Effector CD8-positive, alpha-beta T cell (primary cell): Measurements from ENCODE around the gene XPR1.

Source experiments
- DNase-seq: peaks from one replicate; lab custom pipeline; 2025; lab: John Stamatoyannopoulos, UW

Gene XPR1

GRCh38 chr1:180615493-180616290, 16.1 kb upstream of the XPR1 start:
- DNase-seq: no peak

DNA sequence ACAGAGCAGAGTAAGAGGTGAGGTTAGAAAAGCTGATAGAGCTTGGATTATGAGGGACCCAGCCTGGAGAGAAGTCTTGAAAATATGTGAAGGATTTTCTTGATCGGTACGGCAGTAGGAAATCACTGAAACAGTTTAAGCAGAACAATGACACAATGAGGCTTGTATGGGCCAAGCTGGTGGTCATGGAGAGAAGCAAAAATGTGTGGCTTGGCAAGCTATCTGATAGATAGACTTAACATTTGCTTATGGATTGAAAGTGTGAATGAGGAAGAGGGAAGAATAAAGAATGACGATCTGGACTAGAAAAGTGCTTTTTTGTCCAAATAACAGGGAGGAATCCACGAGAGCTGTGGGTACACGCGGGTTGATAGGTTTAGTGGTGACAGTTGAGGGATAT, 15.4 kb upstream of the XPR1 start:
- DNase-seq: no peak

DNA sequence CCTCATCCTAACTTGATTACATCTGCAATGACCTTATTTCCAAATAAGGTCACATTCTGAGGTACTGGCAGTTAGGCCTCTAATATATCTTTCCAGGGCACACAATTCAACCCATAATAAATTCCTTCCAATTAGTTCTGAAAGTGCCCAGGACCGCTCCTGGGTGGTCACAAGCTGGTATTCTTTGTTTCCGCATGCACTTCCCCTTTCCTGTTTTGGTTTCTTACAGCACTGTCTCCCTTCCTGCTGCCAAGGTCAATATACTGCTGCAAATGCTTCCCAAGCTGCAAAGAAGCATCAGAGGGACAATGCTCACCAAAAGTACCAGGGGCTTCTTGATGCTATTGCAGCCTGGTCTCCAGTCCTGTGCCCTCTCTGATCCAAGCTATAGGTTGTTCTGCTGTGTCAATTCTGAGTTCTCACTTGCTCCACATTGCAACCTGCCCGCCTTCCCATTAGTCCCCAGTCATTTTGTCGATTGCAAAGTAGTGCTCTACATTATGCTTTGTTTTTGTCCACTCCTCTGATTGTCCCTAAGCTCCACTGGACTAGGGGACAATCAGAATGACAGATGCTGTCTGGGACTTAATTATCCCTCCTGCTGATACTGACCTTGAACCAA, 13.9 kb upstream of the XPR1 start:
- no peak for DNase-seq

- DNase-seq: no peak
Measured at GRCh38 chr1:180620581-180620980, 11.2 kb upstream of the XPR1 start.

DNA sequence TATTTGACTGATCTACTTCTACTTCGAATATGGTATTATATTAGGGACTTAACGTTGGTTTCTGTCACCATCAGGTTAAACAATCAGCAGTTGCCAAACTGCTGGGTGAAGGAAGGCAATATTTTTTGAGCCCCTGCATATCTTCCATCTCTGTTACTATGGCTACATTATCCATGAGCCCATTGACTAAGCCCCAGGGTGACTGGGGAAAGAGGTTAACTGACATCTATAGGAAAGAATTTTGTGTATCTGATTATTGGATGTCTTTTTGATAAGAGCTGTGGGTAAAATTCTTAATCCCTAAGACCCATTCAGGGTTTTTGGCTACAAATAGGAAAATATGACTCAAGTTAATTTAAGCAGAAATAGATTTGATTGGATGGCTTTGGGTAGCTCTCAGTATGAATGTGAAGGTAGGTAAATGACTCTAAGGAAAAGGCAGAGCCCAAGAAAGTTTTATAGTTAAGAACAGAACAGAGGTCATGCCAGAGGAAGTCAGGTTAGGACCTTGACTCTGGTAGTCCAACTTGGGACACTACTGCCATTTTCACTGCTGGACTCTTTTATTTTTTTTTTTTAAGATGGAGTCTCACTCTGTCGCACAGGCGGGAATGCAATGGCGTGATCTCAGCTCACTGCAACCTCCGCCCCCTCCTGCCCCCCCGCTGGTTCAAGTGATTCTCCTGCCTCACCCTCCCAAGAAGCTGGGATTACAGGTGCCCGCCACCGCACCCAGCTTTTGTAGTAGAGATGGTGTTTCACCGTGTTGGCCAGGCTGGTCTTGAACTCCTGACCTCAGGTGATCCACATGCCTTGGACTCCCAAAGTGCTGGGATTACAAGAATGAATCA, 8.9 kb upstream of the XPR1 start:
- DNase-seq: no peak

DNA sequence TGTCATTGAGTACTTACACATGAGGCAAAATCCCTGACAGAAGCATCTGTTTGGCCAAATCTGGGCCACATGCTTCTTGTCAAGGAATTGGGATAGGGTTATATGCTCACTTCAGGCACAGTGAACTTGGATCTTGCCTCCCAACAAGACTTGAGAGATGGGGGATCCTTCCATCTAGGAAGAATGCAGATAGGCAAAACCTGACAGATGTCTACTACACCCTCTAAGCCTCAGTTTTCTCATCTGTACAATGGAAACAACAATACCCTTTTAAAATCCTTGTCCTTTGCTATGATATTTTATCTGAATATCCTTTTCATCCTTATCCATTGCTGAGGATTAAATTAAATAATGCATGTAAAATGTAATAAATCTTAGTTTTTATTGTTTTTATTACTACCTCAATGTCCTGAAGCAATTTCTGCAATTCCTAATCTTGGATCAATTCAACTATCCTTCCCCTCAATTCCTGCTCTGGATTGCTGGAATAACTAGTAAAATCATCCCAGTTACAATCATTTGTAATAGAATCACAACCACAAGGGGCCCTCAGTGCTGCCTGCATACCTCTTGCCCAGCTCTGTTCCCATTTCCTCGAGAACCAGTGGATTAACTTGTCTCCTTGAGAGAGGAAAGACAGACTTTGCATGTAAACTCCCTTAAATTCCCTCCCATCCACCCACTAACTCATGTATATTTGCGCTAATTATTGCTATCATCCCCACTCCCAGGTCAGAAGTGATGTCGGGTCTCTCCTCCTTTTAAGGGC, 8.1 kb upstream of the XPR1 start:
- no peak for DNase-seq

GRCh38 chr1:180626711-180627110, 5.1 kb upstream of the XPR1 start:
- DNase-seq: no peak

GRCh38 chr1:180627411-180627810, 4.4 kb upstream of the XPR1 start:
- no peak for DNase-seq

DNA sequence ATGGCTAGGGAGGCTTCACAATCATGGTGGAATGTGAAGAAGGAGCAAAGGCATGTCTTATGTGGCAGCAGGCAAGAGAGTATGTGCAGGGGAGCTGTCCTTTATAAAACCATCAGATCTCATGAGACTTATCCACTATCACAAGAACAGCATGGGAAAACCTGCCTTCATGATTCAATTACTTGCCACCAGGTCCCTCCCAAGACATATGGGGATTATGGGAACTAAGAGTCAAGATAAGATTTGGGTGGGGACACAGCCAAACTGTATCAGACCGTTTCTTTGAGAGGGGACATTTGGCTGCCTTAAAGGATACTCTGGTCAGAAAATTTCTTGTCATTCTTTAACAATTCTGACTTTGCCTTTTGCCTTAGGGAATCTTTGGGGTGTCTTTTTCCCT, 3.2 kb upstream of the XPR1 start:
- no peak for DNase-seq

DNA sequence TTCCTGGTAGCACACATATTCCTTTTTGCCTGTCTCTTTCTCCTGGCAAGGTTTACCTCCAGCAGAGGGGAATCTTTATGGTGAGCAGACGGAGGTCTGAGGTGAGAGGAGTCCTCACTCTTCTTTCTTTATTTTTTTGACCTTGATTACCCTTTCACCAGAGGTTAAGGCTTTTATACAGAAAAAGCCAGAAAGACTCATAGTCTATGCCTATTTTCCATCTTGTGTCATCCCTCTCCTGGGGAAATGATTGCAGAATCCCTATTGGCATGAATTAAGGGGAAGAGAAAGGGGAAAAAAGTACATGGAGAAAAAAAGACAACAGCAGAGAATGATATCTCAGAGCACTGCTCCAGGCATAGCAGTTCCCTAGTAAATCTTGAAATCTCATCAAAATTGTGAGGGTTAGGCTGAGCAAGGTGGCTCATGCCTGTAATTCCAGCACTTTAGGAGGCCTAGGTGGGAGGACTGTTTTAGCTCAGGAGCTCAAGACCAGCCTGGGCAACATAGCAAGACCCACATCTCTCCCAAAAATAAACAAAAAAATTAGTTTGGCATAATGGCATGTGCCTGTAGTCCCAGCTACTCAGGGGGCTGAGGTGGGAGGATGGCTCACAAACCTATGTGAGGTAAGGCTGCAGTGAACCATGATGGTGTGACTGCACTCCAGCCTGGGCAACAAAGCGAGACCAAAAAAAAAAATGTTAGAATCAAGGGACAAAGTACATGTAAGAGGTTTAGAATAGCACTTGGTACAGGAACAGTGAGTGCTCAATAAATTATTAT, 1.2 kb upstream of the XPR1 start:
- DNase-seq: no peak

GRCh38 chr1:180631194-180631765, 542 bp upstream of the XPR1 start:
- DNase-seq: no peak

- peak; percentile 49 for DNase-seq
Measured at GRCh38 chr1:180632326-180633056, 669 bp downstream of the XPR1 start.

GRCh38 chr1:180633057-180634056, 1.5 kb downstream of the XPR1 start:
- DNase-seq: no peak

DNA sequence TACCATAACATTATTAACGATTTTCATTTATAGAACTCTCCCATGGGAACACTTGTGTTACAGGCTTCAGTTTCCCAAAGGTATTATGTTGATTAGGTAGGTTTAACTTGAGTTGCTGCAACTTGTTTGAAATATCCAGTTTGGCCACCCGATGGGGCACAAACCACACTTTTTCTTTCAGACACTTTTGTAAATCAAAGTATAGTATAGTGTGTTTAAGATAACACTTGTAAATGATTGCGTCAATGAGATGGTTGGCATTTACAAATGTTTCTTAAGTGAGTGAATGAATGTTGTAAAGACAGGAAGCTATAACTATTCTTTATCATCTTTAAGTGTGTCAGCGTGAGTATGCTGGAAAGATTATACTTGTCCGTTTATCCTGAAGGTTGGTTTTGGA, 4.3 kb downstream of the XPR1 start:
- DNase-seq: no peak

- DNase-seq: no peak
Measured at GRCh38 chr1:180639871-180640270, 8.0 kb downstream of the XPR1 start.

DNA sequence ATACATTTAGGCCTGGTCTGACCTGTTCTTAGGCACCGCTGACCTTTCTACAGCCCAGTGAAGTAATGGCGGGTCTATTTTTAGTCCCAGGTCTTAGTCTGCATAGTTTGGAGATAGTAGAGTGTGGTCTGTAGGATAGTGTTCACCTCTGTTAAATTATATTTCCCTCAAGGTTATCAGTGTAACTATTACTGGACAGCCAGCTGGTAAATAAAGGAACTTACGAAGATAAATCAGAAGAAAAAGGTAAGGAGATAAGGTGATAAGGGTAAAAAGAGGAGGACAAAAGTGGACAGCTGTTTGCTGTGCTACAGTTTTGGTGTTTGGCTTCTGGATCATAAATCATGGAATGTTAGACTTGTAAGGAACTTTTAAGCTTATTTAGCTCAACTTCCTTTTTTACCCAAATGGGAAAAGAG, 8.7 kb downstream of the XPR1 start:
- DNase-seq: no peak

- DNase-seq: no peak
Measured at GRCh38 chr1:180641662-180642061, 9.8 kb downstream of the XPR1 start.

DNA sequence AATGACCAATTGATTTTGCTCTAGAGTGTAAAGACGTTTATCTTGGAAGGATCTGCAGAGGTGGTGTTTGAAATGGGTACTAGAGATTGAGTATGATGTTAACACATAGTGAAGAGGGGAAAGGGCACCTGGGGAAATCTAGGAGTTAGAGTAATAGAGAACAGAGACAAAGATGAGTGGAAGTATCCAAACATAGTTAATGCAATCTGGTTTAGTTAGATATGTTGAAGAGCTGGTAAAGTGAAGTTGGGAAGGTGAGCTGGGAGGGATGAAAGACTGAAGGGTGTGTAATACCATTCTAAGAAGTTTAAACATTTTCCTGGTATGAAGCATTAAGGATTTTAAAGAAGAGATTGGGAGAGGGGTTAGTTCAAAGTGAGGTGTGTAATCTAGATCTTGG, 11.0 kb downstream of the XPR1 start:
- DNase-seq: no peak

- no peak for DNase-seq
Measured at GRCh38 chr1:180643693-180644092, 11.9 kb downstream of the XPR1 start.
